Measurements from ENCODE around the gene TMEM222. TPM values are rescaled to one million over a fixed set of nuclear protein-coding genes. Genes with fewer than 3 reads are reported as not detected.

The TMEM222 gene
- total RNA-seq, 3 donors from 2014 or later: 30.0 to 30.9 (median 30.8) TPM

DNA sequence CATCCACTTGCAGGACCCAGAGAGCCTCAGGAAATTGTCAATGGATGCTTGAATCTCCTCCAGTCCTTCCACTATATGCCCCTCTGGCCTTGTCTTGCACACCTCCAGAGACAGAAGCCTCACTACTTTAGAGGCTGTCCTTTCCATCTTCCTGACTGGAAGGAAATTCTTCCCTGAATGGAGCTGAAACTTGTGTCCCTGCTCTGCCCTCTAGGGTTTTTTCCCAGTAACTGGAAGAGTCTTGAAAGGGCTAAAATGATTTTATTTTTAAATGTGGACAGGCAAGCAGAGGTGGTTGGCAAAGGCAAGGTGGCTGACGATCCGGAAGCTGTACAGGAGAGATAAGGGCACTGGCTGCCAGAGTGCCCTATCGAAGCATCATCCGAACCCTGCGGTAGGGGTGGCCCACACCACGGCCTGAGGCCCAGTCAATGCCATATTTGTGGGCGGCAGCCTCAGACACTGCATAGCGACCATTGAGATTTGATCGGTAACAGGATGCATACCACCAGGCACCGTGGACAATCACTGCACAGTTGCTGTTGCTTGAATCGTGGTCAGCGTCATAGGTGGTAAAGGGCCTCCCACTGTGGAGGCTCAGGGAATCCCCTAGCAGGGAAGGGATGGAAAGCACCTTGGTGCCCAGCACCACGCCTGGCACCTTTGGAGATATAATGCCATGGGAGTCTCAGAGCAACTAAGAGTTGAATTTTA, 47.1 kb downstream of the TMEM222 start:
- Histone ChIP-seq H3K9me3 (no peaks in the 10 kb centered on the region), H3K36me3 (ENCODE audit: low read depth) (no peaks in the 10 kb centered on the region), H3K4me3 (no peak overlapping the region), H3K4me1 (ENCODE audit: low read depth) (peaks cover 7% of the 10 kb centered on the region)
- DNase-seq (no peak), ATAC-seq (no peak)
- TF ChIP-seq, protein P1, sequence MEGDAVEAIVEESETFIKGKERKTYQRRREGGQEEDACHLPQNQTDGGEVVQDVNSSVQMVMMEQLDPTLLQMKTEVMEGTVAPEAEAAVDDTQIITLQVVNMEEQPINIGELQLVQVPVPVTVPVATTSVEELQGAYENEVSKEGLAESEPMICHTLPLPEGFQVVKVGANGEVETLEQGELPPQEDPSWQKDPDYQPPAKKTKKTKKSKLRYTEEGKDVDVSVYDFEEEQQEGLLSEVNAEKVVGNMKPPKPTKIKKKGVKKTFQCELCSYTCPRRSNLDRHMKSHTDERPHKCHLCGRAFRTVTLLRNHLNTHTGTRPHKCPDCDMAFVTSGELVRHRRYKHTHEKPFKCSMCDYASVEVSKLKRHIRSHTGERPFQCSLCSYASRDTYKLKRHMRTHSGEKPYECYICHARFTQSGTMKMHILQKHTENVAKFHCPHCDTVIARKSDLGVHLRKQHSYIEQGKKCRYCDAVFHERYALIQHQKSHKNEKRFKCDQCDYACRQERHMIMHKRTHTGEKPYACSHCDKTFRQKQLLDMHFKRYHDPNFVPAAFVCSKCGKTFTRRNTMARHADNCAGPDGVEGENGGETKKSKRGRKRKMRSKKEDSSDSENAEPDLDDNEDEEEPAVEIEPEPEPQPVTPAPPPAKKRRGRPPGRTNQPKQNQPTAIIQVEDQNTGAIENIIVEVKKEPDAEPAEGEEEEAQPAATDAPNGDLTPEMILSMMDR (IDR thresholded peaks at IDR 0.05): no peak
- intact Hi-C loops (cut with DNase I, micrococcal nuclease): no loop called here

GRCh38 chr1:27372022-27372807, 50.3 kb downstream of the TMEM222 start:
- Histone ChIP-seq H3K36me3 (ENCODE audit: low read depth) (no peaks in the 10 kb centered on the region), H3K4me3 (no peak overlapping the region), H3K9me3 (no peaks in the 10 kb centered on the region), H3K4me1 (ENCODE audit: low read depth) (peaks cover 4% of the 10 kb centered on the region)
- intact Hi-C loops (cut with DNase I, micrococcal nuclease): no loop called here
- TF ChIP-seq, protein P1 (IDR thresholded peaks at IDR 0.05): no peak
- no peak for ATAC-seq
- DNase-seq: no peak

GRCh38 chr1:27372808-27373690, 51.1 kb downstream of the TMEM222 start:
- Histone ChIP-seq H3K36me3 (ENCODE audit: low read depth) (no peaks in the 10 kb centered on the region), H3K4me1 (ENCODE audit: low read depth) (no peaks in the 10 kb centered on the region), H3K9me3 (no peaks in the 10 kb centered on the region), H3K4me3 (no peak overlapping the region)
- no peak for DNase-seq
- intact Hi-C loops (cut with DNase I, micrococcal nuclease): no loop called here
- ATAC-seq: no peak
- TF ChIP-seq, protein P1 (IDR thresholded peaks at IDR 0.05): no peak

DNA sequence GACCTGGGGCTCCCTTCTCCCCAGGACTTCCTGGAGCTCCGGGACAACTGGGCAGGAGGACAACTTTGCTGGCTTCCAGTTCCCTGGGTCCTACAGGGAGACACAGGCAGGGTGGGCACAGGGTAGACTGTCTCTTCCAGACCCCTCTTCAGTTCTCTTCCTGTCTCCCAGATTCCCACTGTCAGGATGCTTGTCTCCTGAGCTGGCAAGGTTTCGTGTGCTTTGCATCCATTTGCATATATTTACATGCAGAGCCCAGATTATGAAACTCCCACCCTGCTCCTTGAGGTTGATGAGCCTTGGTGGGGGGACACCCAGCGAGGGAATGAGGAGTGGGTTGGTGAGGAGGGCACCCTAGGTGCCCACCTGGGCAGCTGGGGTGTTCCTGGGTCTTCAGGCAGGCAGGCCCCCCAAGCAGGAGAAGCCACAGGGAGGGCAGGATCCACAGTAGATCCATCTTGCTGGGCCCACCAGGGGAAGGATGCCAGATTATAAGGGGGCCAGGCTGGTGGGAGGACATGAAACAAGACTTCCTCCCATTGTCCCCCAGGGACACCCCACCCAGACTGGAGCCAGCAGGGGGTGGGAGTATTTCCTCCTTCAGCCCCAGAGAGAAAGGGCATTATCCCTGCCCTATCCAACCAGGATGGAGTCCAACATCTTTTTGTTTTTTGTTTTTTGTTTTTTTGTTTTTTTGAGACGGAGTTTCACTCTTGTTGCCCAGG, 52.6 kb downstream of the TMEM222 start, which contains the start of gene FCN3:
Gene FCN3, minus strand, starts transcription at position 463 of the 725 bp plus-strand sequence. Its CDS starts 6 bp downstream, at position 457.
- H3K4me3 ChIP-seq: no peak within 1 kb of the TSS
- TF ChIP-seq, protein P1 (IDR thresholded peaks at IDR 0.05): no peak
- no peaks in the 10 kb centered on the region for H3K36me3 ChIP-seq (ENCODE audit: low read depth)
- no peaks in the 10 kb centered on the region for H3K9me3 ChIP-seq
- ATAC-seq (no peak), DNase-seq (no peak)
- no peaks in the 10 kb centered on the region for H3K4me1 ChIP-seq (ENCODE audit: low read depth)
- intact Hi-C loops (cut with DNase I, micrococcal nuclease): no loop called here
